IPS DF 19.7 (cell line): ENCODE data around the gene CORIN.
"Not testable (repeated sequence)": the region's sequence is repeated elsewhere in the genome, so short reads cannot be mapped to it uniquely, and the experiment has no call there.

Experiments used
- DNase-seq: peaks from one replicate; pipeline ENCODE4 v3.0.0-alpha.2; 2013; ENCODE audit warnings: low read depth, low spot score

Gene CORIN

GRCh38 chr4:47691757-47692383 lies 146.0 kb downstream of the CORIN start:
- DNase-seq, result not testable (repeated sequence)

- DNase-seq, result no peak
Observed at GRCh38 chr4:47690611-47691010, 147.3 kb downstream of the CORIN start.

GRCh38 chr4:47686294-47686872 lies 151.5 kb downstream of the CORIN start:
- DNase-seq, result no peak

- no peak for DNase-seq
Observed at GRCh38 chr4:47675806-47676205, 162.1 kb downstream of the CORIN start.

- DNase-seq, result no peak
Observed at GRCh38 chr4:47674144-47674543, 163.7 kb downstream of the CORIN start.

GRCh38 chr4:47672696-47673095 lies 165.2 kb downstream of the CORIN start:
- no peak for DNase-seq

- no peak for DNase-seq
Observed at GRCh38 chr4:47669946-47670345, 167.9 kb downstream of the CORIN start.

GRCh38 chr4:47668810-47669408 lies 169.0 kb downstream of the CORIN start:
- no peak for DNase-seq

GRCh38 chr4:47668256-47668655 lies 169.6 kb downstream of the CORIN start:
- DNase-seq, result no peak

GRCh38 chr4:47667552-47667951 lies 170.3 kb downstream of the CORIN start:
- DNase-seq, result no peak

- no peak for DNase-seq
Observed at GRCh38 chr4:47664051-47664826, 173.6 kb downstream of the CORIN start.

GRCh38 chr4:47662975-47663374 lies 174.9 kb downstream of the CORIN start:
- no peak for DNase-seq

GRCh38 chr4:47661741-47662140 lies 176.1 kb downstream of the CORIN start:
- DNase-seq, result no peak

- no peak for DNase-seq
Observed at GRCh38 chr4:47659342-47659741, 178.5 kb downstream of the CORIN start.

GRCh38 chr4:47654972-47655693 lies 182.7 kb downstream of the CORIN start:
- no peak for DNase-seq

- no peak for DNase-seq
Observed at GRCh38 chr4:47652092-47652491, 185.8 kb downstream of the CORIN start.

GRCh38 chr4:47651231-47651630 lies 186.6 kb downstream of the CORIN start:
- no peak for DNase-seq

- DNase-seq, result no peak
Observed at GRCh38 chr4:47650584-47651130, 187.2 kb downstream of the CORIN start.

GRCh38 chr4:47647544-47647943 lies 190.3 kb downstream of the CORIN start:
- no peak for DNase-seq

GRCh38 chr4:47647029-47647428 lies 190.8 kb downstream of the CORIN start:
- DNase-seq, result no peak

- no peak for DNase-seq
Observed at GRCh38 chr4:47646372-47646771, 191.5 kb downstream of the CORIN start.

GRCh38 chr4:47643845-47644244 lies 194.0 kb downstream of the CORIN start:
- no peak for DNase-seq
